CD4-positive, alpha-beta memory T cell (primary cell): ENCODE data around the gene MAPK4. TPM values are rescaled to one million over a fixed set of nuclear protein-coding genes. Genes with fewer than 3 reads are reported as not detected.

ENCODE experiments used
- CTCF ChIA-PET: fragments of 350-600 bp; sonication (Branson Sonifier 250); formaldehyde crosslinking; loops from one replicate; lab custom pipeline; 2021; ENCODE audit warnings: inconsistent platforms; ENCODE audit not compliant: partially characterized antibody; lab: Charles Lee
- POLR2A ChIA-PET: fragments of 350-600 bp; sonication (Branson Sonifier 250); formaldehyde crosslinking; loops from one replicate; lab custom pipeline; 2021; ENCODE audit not compliant: partially characterized antibody; lab: Charles Lee
- DNase-seq, 5 donors: peaks; one replicate each; pipeline versions ENCODE4 v3.0.0 to v3.0.0-alpha.2; 2020 to 2022; ENCODE audit warnings: mixed read lengths in 1 of 5
- H3K27ac ChIP-seq: one replicate; pipeline ENCODE4 v1.7.0; 2013; ENCODE audit warnings: low read depth, low read length
- H3K27me3 ChIP-seq: 2 replicates; pipeline ENCODE4 v1.7.0; 2013; ENCODE audit warnings: mild to moderate bottlenecking, low read length, moderate library complexity; ENCODE audit not compliant: insufficient read depth
- H3K36me3 ChIP-seq: 2 replicates; pipeline ENCODE4 v1.7.0; 2013; ENCODE audit warnings: mild to moderate bottlenecking, low read length, moderate library complexity; ENCODE audit not compliant: insufficient read depth
- H3K4me1 ChIP-seq: 2 replicates; pipeline ENCODE4 v1.7.0; 2013; ENCODE audit warnings: mild to moderate bottlenecking, low read length, moderate library complexity; ENCODE audit not compliant: insufficient read depth
- H3K4me3 ChIP-seq, 2 donors: one replicate each; pipeline ENCODE4 v1.7.0; 2013; ENCODE audit warnings: low read length in 2 of 2, mild to moderate bottlenecking in 1 of 2
- H3K9me3 ChIP-seq, 2 donors: one replicate each; pipeline ENCODE4 v1.7.0; 2013; ENCODE audit warnings: low read length in 2 of 2, control low read depth in 1 of 2; ENCODE audit not compliant: control insufficient read depth in 1 of 2
- H3K27ac Mint-ChIP-seq, 7 donors: one replicate each; pipeline ENCODE4 v1.8.0; 2020 to 2021; ENCODE audit warnings: mixed read lengths in 7 of 7, mild to moderate bottlenecking in 6 of 7, inconsistent platforms in 3 of 7, moderate library complexity in 3 of 7
- H3K27me3 Mint-ChIP-seq, 2 donors: one replicate each; pipeline ENCODE4 v1.8.0; 2020 to 2021; ENCODE audit warnings: mixed read lengths in 2 of 2
- H3K36me3 Mint-ChIP-seq, 2 donors: one replicate each; pipeline ENCODE4 v1.8.0; 2020 to 2021; ENCODE audit warnings: mixed read lengths in 2 of 2, inconsistent platforms in 1 of 2, mild to moderate bottlenecking in 1 of 2
- H3K4me1 Mint-ChIP-seq, 4 donors: one replicate each; pipeline ENCODE4 v1.8.0; 2020 to 2021; ENCODE audit warnings: mixed read lengths in 4 of 4, mild to moderate bottlenecking in 1 of 4
- H3K4me3 Mint-ChIP-seq, 8 donors: one replicate each; pipeline ENCODE4 v1.8.0; 2020 to 2021; ENCODE audit warnings: mixed read lengths in 8 of 8, mild to moderate bottlenecking in 7 of 8, moderate library complexity in 6 of 8, inconsistent platforms in 3 of 8
- H3K9me3 Mint-ChIP-seq, 8 donors: one replicate each; pipeline ENCODE4 v1.8.0; 2020 to 2021; ENCODE audit warnings: mixed read lengths in 8 of 8, mild to moderate bottlenecking in 5 of 8, inconsistent platforms in 3 of 8, moderate library complexity in 1 of 8
- intact Hi-C: fragments of 100-400 bp; cut with micrococcal nuclease; formaldehyde crosslinking; loops from one replicate; pipeline ENCODE4 v1.15.1; 2023
- polyA plus RNA-seq, 2 donors: library from polyadenylated mRNA; unstranded; fragments of 300-500 nt; fragmentation: Illumina TruSeq; gene quantifications; one replicate each; pipeline ENCODE4 v1.2.3, GENCODE V29; 2021
- total RNA-seq, 2 experiments: library from RNA; stranded (reverse); gene quantifications; one replicate each; pipeline ENCODE4 v1.2.3, GENCODE V29; 2021

The MAPK4 gene
- total and polyA plus RNA-seq, 4 experiments from 2014 or later = not detected

DNA sequence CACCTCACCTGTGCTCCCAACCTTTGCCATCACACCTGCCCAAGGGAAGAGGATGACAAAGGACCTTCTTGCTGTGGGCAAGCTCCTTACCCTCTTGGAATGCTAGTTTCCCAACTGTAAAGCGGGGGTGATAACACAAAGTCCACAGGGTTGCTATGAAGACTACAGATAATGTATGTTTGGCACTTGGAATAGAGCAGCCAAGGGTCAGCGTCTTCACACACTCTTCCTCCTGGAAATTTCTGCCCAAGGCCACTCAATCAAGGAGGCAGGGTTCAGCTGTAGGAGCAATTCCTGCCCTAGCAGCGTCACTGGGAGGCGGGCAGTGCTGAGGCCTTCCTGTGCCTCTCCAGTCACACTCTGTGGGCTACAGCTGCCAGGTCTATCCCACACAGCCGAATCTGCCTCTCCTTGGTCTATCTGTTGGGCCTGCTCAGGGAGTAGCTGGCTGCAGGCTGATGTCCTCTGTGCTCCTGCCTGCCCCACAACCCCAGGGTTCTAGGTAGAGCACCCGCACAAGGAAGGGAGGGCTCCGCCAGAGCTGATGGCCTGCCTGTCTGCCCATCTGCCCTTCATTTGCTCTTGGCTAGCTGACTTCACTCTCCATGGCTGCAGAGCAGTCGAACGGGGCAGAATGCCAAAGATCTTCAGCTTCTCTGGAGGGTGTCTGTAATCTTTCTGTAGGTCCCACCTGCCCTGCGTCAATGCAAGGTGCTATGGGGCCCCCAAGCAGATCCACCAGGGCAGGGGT lies 168.0 kb downstream of the MAPK4 start:
- CTCF ChIA-PET = no interaction called here
- no peak overlapping the region for H3K27ac Mint-ChIP-seq
- intact Hi-C loops = no loop called here
- Histone ChIP-seq H3K4me3 (no peak overlapping the region), H3K27ac (no peak overlapping the region), H3K4me1 (no peaks in the 10 kb centered on the region), H3K36me3 (no peaks in the 10 kb centered on the region), H3K9me3 (no peaks in the 10 kb centered on the region), H3K27me3 (no peaks in the 10 kb centered on the region)
- H3K4me3 Mint-ChIP-seq = no peak overlapping the region
- no peaks in the 10 kb centered on the region for H3K36me3 Mint-ChIP-seq
- no peaks in the 10 kb centered on the region for H3K27me3 Mint-ChIP-seq
- POLR2A ChIA-PET = no interaction called here
- H3K4me1 Mint-ChIP-seq = peaks cover 0 to 3% (median 0%) of the 10 kb centered on the region in 4 donors
- no peak for DNase-seq
- no peaks in the 10 kb centered on the region for H3K9me3 Mint-ChIP-seq

DNA sequence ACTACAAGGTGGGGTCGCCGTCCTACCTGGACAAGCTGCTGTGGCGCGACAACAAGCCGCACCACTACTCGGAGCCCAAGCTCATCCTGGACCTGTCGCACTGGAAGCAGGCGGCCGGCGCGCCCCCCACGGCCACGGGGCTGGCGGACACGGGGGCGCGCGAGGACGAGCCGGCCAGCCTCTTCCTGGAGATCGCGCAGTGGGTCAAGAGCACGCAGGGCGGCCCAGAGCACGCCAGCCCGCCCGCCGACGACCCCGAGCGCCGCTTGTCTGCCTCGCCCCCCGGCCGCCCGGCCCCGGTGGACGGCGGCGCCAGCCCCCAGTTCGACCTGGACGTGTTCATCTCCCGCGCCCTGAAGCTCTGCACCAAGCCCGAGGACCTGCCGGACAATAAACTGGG lies 169.5 kb downstream of the MAPK4 start:
- Mint-ChIP-seq H3K36me3 (no peaks in the 10 kb centered on the region), H3K27me3 (peaks cover 0 to 2% of the 10 kb centered on the region in 2 donors), H3K4me1 (peaks cover 0 to 3% (median under 1%) of the 10 kb centered on the region in 4 donors), H3K27ac (no peak overlapping the region), H3K9me3 (no peaks in the 10 kb centered on the region), H3K4me3 (no peak overlapping the region)
- no peaks in the 10 kb centered on the region for H3K36me3 ChIP-seq
- no peaks in the 10 kb centered on the region for H3K27me3 ChIP-seq
- H3K4me3 ChIP-seq = no peak overlapping the region
- intact Hi-C loops = no loop called here
- no peaks in the 10 kb centered on the region for H3K4me1 ChIP-seq
- ChIA-PET POLR2A (no interaction called here), CTCF (no interaction called here)
- no peak for DNase-seq
- H3K27ac ChIP-seq = no peak overlapping the region
- no peaks in the 10 kb centered on the region for H3K9me3 ChIP-seq

GRCh38 chr18:50729986-50730385 lies 170.1 kb downstream of the MAPK4 start:
- H3K4me1 ChIP-seq = no peaks in the 10 kb centered on the region
- no peak overlapping the region for H3K27ac ChIP-seq
- no peak for DNase-seq
- Mint-ChIP-seq H3K4me3 (no peak overlapping the region), H3K27me3 (peaks cover 0 to 2% of the 10 kb centered on the region in 2 donors), H3K9me3 (no peaks in the 10 kb centered on the region), H3K4me1 (peaks cover 0 to 3% (median under 1%) of the 10 kb centered on the region in 4 donors), H3K27ac (no peak overlapping the region), H3K36me3 (no peaks in the 10 kb centered on the region)
- no peaks in the 10 kb centered on the region for H3K36me3 ChIP-seq
- POLR2A ChIA-PET = no interaction called here
- CTCF ChIA-PET = no interaction called here
- H3K27me3 ChIP-seq = no peaks in the 10 kb centered on the region
- H3K9me3 ChIP-seq = no peaks in the 10 kb centered on the region
- intact Hi-C loops = no loop called here
- H3K4me3 ChIP-seq = no peak overlapping the region

DNA sequence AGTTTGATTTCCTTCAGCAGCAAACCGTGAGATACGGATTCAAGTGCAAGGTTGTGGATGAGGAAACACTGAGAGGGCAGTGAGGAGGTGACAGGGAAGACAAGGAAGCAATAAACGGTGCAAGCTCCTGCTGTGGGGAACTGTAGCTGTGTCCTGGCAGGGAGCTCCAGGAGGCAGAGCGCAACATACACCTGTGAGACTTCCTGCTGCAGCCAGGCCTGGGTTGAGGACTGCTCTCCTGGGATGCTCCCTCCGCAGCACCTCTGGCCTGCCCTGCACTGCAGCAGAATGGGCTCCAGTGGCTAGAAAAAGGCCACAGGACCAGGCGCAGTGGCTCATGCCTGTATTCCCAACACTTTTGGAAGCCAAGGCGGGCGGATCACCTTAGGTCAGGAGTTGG lies 174.5 kb downstream of the MAPK4 start:
- Histone ChIP-seq H3K36me3 (no peaks in the 10 kb centered on the region), H3K4me3 (no peak overlapping the region), H3K9me3 (no peaks in the 10 kb centered on the region), H3K27me3 (no peaks in the 10 kb centered on the region), H3K4me1 (no peaks in the 10 kb centered on the region), H3K27ac (no peak overlapping the region)
- Mint-ChIP-seq H3K4me1 (peaks cover 0 to 1% (median 0%) of the 10 kb centered on the region in 4 donors), H3K4me3 (no peak overlapping the region), H3K9me3 (no peaks in the 10 kb centered on the region), H3K36me3 (no peaks in the 10 kb centered on the region), H3K27ac (no peak overlapping the region), H3K27me3 (peaks cover 0 to 2% of the 10 kb centered on the region in 2 donors)
- POLR2A ChIA-PET = no interaction called here
- CTCF ChIA-PET = interaction anchor here (0.6 kb wide), 1 partner anchor 1888 kb away, joined by 4 read pairs; no protein-coding TSS in a partner anchor
- intact Hi-C loops = no loop called here
- DNase-seq = no peak

GRCh38 chr18:50734886-50735285 lies 175.0 kb downstream of the MAPK4 start:
- H3K4me3 ChIP-seq = no peak overlapping the region
- H3K4me3 Mint-ChIP-seq = no peak overlapping the region
- no peak for DNase-seq
- ChIA-PET POLR2A (no interaction called here), CTCF (interaction anchor here (0.6 kb wide), 1 partner anchor 1887 kb away, joined by 4 read pairs; no protein-coding TSS in a partner anchor)
- H3K27ac Mint-ChIP-seq = no peak overlapping the region
- intact Hi-C loops = no loop called here
- no peaks in the 10 kb centered on the region for H3K36me3 Mint-ChIP-seq
- H3K36me3 ChIP-seq = no peaks in the 10 kb centered on the region
- no peaks in the 10 kb centered on the region for H3K27me3 ChIP-seq
- H3K4me1 ChIP-seq = no peaks in the 10 kb centered on the region
- H3K27ac ChIP-seq = no peak overlapping the region
- no peaks in the 10 kb centered on the region for H3K9me3 ChIP-seq
- H3K27me3 Mint-ChIP-seq = peaks cover 0 to 2% of the 10 kb centered on the region in 2 donors
- peaks cover 0 to 1% (median 0%) of the 10 kb centered on the region in 4 donors for H3K4me1 Mint-ChIP-seq
- H3K9me3 Mint-ChIP-seq = no peaks in the 10 kb centered on the region

DNA sequence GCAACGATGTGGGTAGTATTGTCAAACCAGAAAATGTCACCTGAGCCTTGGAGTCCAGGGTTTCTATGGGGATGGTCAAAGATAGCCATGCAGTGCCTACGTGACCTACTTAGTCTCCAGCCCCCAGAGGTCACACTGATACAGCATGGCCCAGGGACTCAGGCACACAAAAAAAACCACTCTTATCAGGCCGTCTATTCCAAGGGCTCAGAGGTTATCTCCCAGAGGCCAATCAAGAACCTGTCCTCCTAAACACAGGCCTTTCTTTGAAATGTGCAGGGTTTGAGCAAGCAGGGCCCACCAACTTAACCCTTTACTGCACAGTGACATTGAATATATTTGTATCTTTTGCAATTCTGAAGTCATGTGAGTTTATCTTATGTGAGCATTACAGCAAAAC lies 177.2 kb downstream of the MAPK4 start:
- H3K4me1 ChIP-seq = no peaks in the 10 kb centered on the region
- ChIA-PET CTCF (no interaction called here), POLR2A (no interaction called here)
- Mint-ChIP-seq H3K36me3 (no peaks in the 10 kb centered on the region), H3K4me1 (peaks cover 0 to 1% (median 0%) of the 10 kb centered on the region in 4 donors), H3K27me3 (peaks cover 2% of the 10 kb centered on the region in 2 donors), H3K4me3 (no peak overlapping the region), H3K27ac (no peak overlapping the region), H3K9me3 (no peaks in the 10 kb centered on the region)
- intact Hi-C loops = no loop called here
- H3K27ac ChIP-seq = no peak overlapping the region
- DNase-seq = no peak
- no peak overlapping the region for H3K4me3 ChIP-seq
- H3K27me3 ChIP-seq = no peaks in the 10 kb centered on the region
- H3K9me3 ChIP-seq = no peaks in the 10 kb centered on the region
- no peaks in the 10 kb centered on the region for H3K36me3 ChIP-seq

GRCh38 chr18:50738098-50738757 lies 178.3 kb downstream of the MAPK4 start:
- Mint-ChIP-seq H3K27ac (no peak overlapping the region), H3K4me1 (peaks cover 0 to 1% (median 0%) of the 10 kb centered on the region in 4 donors), H3K9me3 (no peaks in the 10 kb centered on the region), H3K4me3 (no peak overlapping the region), H3K36me3 (no peaks in the 10 kb centered on the region), H3K27me3 (peaks cover 2% of the 10 kb centered on the region in 2 donors)
- CTCF ChIA-PET = no interaction called here
- POLR2A ChIA-PET = no interaction called here
- no peak for DNase-seq
- Histone ChIP-seq H3K4me1 (no peaks in the 10 kb centered on the region), H3K4me3 (no peak overlapping the region), H3K27me3 (no peaks in the 10 kb centered on the region), H3K27ac (no peak overlapping the region), H3K9me3 (no peaks in the 10 kb centered on the region), H3K36me3 (no peaks in the 10 kb centered on the region)
- intact Hi-C loops = no loop called here
